Panc1 (cell line): Measurements from ENCODE around the gene GRID1.

Experiments used
- POLR2AphosphoS5 ChIP-seq: IDR thresholded peaks from 2 replicates; pipeline ENCODE4 v1.6.1; 2012; ENCODE audit warnings: mild to moderate bottlenecking, low read depth, low read length, moderate library complexity
- TCF7L2 ChIP-seq: IDR thresholded peaks from 2 replicates; pipeline ENCODE4 v1.6.1; 2011; ENCODE audit warnings: mild to moderate bottlenecking, low read depth, low read length, inconsistent platforms
- TF ChIP-seq, protein P1 (sequence below): fragments of 450-650 bp; IDR thresholded peaks from 2 replicates; pipeline ENCODE4 v1.5.1; 2017; ENCODE audit warnings: mild to moderate bottlenecking

DNA sequence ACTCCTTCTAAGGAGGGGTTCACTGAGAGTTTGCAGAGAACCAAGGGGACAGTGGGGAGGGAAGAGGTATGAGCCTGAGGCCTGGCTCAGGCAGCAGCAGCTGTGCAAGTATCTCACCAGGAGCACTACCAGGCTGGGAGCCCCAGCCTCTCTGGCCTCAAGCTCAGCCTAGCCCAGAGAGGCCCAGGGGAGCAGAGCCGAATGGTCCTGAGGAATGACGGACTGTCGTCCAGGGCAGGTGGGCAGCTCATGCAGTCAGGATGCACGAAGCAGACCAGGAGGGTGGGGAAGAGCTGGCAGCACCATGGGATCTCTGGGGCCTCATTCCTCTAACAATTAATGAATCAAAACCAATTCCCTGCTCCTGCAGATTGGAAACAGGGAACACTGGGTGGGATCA, 151.5 kb downstream of the GRID1 start:
- TF ChIP-seq, protein P1, sequence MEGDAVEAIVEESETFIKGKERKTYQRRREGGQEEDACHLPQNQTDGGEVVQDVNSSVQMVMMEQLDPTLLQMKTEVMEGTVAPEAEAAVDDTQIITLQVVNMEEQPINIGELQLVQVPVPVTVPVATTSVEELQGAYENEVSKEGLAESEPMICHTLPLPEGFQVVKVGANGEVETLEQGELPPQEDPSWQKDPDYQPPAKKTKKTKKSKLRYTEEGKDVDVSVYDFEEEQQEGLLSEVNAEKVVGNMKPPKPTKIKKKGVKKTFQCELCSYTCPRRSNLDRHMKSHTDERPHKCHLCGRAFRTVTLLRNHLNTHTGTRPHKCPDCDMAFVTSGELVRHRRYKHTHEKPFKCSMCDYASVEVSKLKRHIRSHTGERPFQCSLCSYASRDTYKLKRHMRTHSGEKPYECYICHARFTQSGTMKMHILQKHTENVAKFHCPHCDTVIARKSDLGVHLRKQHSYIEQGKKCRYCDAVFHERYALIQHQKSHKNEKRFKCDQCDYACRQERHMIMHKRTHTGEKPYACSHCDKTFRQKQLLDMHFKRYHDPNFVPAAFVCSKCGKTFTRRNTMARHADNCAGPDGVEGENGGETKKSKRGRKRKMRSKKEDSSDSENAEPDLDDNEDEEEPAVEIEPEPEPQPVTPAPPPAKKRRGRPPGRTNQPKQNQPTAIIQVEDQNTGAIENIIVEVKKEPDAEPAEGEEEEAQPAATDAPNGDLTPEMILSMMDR, result no peak
- TF ChIP-seq POLR2AphosphoS5 (no peak), TCF7L2 (no peak)
